ENCODE data around the gene GJB1.

GJB1 gene

DNA sequence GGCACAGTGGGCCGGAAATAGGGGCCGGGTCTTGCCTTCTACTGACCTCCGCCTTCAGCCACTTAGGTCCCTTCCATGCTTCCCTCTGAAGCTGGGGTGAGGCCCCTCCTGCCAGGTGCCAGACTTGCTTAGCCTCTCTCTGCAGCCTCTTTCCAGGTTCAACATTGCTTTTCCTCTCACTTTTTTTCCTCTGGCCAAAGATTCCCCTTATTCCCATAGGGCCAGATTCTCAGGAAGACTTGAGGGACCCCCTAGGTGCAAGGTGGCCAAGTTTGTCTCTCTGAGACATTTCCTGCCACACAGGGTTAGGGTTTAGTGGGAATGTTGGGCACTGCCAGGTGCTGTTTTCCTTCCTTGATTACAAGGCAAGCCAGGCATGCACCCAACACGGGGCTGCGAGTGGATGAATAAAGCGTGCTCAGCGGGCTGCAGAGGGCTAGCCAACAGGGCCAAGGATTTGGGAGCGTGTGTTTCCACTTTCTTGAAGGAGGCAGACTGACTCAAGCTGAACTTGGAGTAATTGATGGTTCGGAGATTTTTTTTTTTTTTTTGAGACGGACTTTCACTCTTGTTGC is 7.6 kb upstream of the GJB1 start:
- no peak for DNase-seq (ENCODE audit: low spot score)

DNA sequence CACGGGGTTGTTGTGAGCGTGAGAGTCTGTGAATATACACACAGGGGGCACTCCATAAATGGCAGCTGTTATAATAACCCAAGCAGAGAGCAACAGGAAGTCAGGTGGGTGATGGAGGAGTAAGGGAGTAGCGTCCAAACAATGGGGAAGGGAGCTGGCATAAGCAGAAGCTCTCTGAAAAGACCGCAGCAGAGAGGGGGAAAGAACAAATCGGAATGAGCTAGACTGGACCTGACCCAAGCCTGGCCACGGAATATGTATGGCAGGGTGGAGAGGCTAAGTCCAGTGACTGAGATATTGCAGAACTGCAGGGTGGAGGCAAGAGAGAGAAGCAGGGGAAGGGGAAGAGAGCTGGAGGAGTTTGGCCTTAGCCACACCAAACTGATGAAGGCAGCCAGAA is 6.5 kb upstream of the GJB1 start:
- no peak for DNase-seq (ENCODE audit: low spot score)

DNA sequence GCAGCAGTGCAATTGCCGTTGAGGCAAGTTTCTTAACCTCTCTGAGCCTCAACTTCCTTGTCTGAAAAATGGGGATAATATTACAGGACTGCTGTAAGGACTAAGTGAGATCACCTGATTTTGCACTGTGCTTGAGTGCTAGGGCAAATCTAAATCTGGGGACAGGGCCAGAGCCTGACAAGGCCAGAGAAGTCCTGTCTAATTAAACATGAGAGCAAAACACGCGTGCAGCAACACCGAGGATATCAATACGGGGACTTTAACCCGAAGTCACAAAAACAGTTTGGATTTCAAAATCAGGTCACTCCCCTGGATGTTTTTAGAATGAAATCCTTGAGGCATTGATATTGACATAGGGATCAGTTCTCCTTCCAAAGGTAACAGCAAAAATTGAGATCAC is 5.7 kb upstream of the GJB1 start:
- no peak for DNase-seq (ENCODE audit: low spot score)

DNA sequence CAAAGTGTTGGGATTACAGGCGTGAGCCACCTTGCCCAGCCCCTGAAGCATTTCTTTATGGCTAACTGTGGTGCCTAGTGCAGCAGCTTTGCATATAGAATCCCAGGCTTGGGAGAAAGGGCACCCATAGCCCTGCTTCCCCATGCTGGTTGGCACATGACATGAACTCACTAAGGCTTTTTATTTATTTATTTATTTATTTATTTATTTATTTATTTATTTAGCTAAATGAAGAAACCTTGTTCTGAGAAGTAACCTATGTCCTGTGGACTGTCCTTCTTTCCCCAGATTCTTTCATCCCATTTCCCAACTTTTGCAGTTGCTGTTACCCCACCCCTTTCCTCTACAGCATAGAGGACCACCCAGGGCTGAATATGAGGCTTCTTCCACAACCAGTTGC is 1.9 kb upstream of the GJB1 start:
- no peak for DNase-seq (ENCODE audit: low spot score)

DNA sequence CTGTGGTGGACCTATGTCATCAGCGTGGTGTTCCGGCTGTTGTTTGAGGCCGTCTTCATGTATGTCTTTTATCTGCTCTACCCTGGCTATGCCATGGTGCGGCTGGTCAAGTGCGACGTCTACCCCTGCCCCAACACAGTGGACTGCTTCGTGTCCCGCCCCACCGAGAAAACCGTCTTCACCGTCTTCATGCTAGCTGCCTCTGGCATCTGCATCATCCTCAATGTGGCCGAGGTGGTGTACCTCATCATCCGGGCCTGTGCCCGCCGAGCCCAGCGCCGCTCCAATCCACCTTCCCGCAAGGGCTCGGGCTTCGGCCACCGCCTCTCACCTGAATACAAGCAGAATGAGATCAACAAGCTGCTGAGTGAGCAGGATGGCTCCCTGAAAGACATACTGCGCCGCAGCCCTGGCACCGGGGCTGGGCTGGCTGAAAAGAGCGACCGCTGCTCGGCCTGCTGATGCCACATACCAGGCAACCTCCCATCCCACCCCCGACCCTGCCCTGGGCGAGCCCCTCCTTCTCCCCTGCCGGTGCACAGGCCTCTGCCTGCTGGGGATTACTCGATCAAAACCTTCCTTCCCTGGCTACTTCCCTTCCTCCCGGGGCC is 1.2 kb downstream of the GJB1 start:
- DNase-seq (ENCODE audit: low spot score): no peak

DNA sequence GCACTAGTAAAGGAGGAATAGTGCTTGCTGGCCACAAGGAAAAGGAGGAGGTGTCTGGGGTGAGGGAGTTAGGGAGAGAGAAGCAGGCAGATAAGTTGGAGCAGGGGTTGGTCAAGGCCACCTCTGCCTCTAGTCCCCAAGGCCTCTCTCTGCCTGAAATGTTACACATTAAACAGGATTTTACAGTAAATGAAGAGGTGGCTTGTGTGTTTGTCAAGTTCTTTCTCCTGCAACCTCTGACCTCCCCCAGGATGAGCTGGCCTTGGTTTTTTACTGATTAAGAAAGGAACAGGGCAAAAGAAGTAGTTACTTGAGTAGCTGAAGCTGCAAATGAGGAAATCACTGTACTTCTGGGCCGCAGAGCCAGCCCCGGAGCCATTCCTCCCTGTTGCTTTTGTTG is 2.0 kb downstream of the GJB1 start:
- no peak for DNase-seq (ENCODE audit: low spot score)

DNA sequence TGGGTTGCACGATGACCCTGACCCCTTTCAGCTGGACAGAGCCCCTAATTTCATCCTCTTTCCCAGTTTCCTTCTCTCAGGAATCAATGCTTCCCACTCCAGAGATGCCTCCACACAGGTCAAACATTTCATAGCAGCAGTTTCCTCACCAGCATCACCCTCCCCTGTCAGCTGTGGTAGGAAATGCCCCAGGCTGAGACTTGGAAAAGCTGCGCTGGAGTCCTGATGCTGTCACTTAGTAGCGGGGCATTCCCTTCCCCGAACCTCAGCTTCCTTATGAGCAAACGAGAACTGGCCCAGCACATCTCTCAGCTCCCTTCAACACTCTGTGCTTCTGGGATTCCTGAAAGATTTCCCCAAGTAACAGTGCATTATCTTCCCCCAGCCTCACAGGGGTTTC is 2.7 kb downstream of the GJB1 start:
- no peak for DNase-seq (ENCODE audit: low spot score)

DNA sequence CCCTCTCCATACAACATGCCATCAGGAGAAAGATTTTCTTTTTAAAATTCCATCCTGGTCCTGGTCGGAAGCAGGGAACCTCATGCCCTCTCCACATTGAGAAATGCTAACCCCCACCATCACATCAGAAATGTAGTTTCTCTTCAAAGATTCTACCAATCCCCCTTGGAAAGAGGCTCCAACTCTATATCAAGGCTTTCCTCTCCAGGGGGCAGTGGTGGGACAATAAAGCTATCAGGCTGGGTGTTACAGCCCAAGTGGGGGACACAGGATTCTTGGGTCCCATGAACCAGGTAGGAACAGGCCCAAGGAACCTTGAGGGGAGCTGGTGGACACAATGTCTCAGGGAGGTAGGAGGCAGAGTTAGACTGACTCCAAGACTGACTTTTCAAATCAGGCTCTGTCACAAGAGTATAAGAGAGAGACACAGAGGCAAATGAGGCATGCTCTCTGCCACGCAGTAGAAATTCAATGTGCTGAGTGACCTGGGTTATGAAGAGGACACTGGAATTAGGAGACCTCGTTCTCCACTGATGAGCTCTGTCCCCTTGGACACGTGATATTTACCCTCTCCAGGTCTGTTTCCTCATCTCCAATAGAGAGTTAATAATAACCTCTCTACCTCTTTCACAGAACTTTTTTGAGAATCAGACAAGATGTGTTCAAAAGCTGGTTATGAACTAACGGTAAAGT is 4.5 kb downstream of the GJB1 start:
- DNase-seq (ENCODE audit: low spot score): no peak

DNA sequence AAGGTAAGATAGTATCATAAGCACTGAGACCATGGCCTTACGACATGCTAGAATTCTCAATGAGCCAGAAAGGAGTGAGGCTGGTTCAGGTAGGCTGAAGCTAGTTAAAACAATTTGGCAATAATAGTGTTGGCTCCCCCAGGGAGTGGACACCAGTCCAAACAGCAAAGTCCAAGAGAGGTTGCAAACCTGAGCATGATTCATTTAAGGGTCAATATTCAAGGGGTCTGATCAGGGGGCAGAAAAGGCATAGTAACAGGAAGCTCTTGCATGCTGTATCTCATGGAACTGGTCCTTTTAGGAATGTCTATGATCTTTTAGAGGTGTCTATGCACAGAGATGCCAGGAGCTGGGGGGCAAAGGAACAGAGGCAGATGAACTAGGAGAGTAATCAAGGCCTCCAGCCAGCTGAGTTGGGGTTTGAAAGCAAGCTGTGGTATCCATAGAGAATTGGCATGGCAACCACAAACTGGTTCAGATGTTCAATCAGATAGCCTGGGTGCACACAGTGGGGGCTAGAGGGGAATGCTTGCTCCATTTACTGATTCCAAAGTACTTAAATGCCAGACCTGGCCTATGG is 5.1 kb downstream of the GJB1 start:
- DNase-seq (ENCODE audit: low spot score): no peak

DNA sequence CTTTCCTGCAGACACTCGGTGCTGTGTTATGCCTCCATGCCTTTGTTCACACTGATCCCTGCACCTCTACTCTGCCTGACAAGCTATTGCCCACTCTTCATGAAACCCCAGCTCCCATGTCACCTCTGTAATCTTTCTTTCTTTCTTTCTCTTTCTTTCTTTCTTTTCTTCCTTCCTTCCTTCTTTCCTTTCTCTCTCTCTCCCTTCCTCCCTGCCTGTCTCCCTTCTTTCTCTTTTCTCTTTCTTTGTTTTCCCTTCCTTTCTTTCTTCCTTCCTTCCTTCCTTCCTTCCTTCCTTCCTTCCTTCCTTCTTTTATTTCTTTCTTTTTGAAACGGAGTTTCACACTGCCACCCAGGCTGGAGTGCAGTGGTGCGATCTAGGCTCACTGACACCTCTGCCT is 12.5 kb downstream of the GJB1 start:
- no peak for DNase-seq (ENCODE audit: low spot score)

DNA sequence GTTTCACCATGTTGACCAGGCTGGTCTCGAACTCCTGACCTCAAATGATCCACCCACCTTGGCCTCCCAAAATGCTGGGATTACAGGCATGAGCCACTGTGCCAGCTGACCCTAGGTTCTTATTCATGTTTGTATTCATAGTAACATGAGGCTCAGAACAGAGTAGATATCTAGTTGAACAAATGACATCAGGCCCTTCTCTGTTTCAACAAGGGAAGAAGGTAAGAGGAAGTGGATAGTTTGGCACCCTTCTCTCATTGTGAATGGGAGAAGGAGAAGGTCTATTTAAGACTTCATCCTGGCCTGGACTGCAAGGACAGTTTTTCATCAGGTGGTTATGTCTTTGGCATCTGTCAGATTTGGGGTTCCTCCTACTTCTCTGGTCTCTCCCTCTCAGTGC is 13.8 kb downstream of the GJB1 start:
- DNase-seq (ENCODE audit: low spot score): no peak

DNA sequence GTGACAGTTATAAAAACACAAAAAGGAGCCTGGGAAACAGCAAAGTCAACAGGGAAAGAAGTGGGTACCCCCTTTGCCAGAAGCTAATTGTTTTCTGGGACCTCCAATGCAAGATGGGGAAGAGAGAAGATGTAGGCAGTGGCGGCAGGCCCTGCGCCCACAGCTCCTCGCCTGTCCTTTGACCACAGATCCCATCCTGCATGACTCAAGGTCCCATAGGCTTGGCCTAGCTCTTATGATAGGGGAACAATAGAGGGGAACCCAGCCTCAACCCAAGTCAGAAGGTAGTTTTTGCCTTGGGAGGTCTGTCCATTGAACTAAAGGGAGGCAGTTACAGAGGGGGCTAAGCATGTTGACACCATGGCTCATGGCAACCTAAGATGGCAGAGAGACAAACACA is 16.8 kb downstream of the GJB1 start:
- no peak for DNase-seq (ENCODE audit: low spot score)

DNA sequence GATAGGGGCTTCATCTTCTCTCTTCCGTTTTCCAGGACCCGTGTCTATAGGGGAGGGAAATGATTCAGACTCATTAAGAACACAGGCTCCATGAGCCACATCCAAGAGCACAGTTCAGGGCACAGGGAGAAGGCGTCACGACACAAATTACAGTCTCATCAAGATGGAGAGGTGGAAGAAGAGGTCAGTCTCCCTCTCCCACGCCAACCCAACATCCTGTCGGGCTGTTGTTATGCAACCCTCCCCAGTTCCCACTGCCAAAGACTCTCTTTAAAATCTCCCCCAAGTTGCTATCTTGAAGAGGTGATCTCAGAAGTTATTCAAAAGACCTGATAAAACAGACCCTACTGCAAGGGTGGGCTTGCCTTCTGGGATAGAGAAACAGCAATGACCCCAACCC is 18.3 kb downstream of the GJB1 start:
- DNase-seq (ENCODE audit: low spot score): no peak

DNA sequence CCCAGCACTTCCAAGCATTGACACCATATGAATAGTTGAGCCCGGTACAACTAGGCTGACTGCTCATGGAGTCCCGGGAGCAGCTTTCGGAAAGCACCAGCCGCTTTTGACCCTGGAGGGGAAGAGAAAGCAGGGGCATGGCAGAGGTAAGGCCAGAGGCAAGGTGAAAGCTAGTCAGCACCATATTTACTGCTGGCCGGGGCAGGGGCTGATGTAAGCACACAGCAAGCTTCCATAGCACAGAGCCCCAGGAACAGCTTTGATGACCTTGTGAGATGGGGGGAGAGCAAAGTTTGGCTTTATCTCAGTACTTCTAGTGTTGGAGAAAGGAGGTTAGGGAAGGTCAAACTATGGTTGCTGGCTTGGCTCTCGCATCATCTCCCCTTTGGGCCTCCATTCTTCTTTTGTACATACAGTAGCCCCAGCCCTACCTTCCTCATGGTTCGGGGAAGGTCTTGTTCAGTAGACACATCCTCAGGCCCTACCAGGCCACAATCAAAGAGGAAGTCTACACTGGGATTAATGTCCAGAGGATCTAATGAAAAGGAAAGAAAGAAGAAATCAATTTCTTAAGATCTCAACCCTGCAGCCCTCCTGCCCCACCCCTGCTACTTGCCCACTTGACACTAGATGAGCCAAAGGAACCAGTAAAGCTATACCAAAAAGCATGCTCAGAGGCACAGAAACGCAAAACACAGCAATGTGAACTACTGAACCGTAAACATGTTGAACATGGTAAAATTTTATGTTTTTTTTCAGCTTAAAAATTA is 21.5 kb downstream of the GJB1 start:
- no peak for DNase-seq (ENCODE audit: low spot score)

DNA sequence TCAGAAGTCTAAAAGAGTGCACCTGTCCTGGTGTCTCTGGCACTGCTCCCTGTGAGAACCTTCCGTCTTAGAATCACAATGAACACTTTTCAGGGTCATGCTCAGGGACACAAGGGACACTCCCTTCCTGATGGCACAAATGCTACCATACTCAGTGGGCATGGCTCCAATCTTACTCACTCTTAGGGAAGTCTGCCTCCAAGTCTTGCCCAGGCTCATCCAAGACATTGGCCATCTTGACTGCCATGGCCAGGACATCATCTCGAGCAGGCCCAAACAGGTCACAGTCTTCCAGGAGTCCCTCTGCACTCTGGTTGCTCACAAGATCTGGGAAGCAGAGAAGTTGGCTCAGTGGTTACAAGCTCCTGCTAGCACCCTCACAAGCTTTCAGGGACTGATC is 22.1 kb downstream of the GJB1 start:
- no peak for DNase-seq (ENCODE audit: low spot score)

DNA sequence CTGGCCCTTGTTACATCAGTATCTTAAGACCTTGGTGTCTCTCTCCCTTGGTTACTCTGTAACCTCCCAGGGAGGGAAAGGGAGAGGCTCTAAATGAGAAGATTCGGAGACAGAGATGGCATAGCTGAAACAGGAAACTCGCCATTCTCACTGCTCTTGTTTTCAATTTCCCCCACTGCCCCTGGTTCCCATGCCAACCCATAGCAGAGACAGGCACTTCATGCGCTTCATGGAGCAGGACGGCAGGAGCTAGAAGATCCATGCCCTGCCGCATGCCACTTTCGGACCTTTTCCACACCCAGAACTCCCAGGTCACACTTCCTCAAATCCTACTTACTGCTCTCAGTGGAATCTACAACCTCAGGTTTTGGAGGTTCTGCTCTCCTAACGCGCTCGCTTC is 27.8 kb downstream of the GJB1 start:
- DNase-seq (ENCODE audit: low spot score): no peak

DNA sequence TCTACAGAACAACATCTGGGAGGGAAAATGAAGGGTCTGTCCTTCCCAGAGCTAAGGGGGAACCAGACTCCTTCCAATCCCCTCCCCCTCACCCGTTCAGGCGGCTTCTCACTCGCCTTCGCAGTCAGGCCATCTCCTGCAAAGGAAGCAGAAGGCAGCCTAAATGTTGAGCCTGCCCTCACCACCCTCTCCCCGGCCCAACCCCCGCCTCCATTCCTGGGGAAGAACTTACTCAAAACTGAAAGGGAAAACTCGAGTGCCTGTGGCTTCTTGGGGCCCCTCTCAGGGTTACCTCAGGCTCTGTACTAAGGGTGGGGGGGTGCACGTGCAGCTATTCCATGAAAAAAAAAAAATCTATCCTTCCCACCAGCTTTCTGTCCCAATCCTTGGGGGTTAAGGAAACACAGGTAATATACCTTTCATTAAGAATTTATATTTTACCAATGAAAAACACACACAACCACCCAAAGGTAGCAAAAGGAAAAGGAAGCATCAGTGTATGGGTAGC is 28.5 kb downstream of the GJB1 start:
- no peak for DNase-seq (ENCODE audit: low spot score)

DNA sequence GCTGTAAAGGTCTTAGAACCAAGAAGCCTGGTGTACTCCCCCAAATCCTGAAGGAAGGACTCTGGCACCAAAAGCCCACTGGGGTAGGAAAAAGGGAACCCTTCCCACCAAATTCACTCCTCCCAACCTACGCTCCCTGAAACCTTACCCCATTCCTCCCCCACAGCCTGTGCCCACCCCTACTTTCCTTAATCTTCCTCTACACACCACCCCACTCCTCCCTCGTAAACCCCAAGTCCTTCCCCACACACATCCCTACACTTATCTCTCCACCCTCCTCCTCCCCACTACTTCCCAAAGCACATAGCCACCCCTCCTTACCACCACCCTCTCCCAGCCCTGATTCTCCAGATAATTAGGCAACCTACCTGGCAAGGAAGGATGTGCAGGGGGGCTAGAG is 29.2 kb downstream of the GJB1 start:
- DNase-seq (ENCODE audit: low spot score): no peak

DNA sequence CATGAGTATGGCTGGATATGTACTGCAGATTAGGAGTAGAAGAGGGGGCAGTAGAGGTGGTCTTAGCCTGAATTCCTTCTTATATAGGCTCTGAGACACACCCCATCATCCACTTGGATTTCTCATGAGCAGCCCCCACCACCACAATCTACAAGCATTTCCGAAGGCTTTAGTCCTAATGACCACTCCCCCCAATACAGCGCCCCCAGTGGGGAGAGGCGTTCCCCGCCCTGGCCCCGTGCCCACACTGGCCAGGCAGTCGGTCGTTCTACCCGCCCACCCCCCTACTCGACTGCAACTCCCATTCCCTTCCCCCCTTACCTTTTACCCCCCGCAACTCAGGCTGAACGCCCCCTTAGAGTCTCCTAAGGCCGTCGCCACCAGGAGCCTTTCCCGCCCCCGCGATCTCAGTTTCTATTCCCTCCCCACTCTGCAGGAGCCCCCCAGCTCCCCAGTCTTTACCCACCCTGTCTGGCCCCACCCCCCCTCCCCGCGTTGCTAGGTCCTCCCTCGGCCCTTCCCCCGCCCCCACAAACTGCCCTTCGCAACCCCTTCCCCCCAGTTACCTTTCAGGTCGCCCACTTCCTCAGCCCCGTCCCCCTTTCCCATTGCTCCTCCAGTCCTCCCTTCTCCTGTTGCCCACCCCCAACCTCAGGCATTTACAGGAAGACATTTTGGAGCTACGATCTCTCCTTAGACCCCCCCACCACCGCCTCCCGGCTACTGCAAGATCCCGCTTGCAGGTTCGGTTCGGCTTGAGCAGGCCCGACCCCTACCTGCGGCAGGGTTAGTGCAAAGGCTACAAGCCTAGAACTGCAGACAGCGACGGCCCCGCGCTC is 30.4 kb downstream of the GJB1 start:
- no peak for DNase-seq (ENCODE audit: low spot score)

DNA sequence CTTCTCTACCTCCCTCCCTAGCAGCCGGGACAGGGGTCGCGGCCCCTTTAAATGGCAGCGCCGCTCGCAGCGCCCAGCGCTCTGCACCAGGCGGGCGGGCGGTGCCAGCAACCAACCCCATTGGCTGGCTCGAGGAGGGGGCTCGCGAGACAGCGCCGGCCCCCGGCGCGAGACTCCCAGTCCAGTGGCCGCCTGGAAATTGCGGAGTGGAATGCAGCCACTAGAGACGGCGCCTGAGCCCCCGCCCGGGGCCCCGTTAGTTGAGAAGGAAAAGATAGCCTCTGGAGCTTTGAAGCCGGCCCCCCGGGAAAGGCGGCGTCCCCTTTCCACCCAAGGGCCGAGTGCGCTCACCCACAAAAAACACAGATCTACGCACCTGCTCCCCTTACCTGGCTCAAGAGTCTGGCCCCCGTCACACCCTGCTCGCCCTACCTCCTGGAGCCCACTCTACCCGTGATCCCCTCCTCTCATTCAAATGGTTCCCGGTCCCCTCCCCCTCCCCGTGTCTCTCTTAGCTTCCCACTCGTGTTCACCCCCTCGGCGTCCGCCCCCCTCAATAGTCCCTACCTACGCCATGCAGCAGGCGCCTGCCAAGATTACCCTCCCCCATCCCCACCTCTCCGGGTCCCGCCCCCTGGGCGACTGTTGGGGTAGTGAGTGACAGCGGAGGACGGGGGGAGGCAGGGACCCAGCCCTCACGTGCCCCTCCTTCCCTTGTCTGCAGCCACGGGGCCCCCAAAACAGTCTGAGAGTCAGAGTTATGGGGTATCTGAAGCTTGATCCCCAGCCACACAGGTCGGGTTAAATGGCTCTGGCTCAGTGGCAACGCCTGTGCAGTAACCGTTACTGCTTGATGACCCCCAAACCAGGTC is 31.3 kb downstream of the GJB1 start, which contains the start of gene ZMYM3:
TSS of gene ZMYM3 (minus strand) at position 49 of the 872 bp plus-strand sequence. CDS start 885 bp downstream, outside the sequence.
- peak; percentile 68 for DNase-seq (ENCODE audit: low spot score)
